Heart left ventricle (tissue), 13 donors: Measurements from ENCODE around the gene EFCAB5.

Experiments used
- POLR2A ChIP-seq, 2 donors: fragments of 450-650 bp; IDR thresholded peaks; one replicate each; pipeline ENCODE4 v1.6.1; 2017; ENCODE audit warnings: antibody characterized with exemption in 2 of 2, mild to moderate bottlenecking in 2 of 2, moderate library complexity in 2 of 2
- TF ChIP-seq, protein P1 (sequence below), 12 donors: fragments of 200-600 bp; sonication (generic) in 4 of 12; IDR thresholded peaks; one replicate each; pipeline versions ENCODE4 v1.5.0 to v1.8.0; 2018 to 2022; ENCODE audit warnings: antibody characterized with exemption in 12 of 12, mild to moderate bottlenecking in 5 of 12
- donor health status: ischemic (EF 13 %, LVEDD 7.1; RV severe dilation, severe dysfunction).
- donor health status: DM: no; HTN: yes; CAD: no.
- donor health status: DM: no; HTN: no; CAD: no.
- donor health status: ischemic (EF 25% LVEDD 6.9; RV normal size, moderate dysfunction).
- donor health status: ischemic (EF 25% LVEDD 5.7; RV mildly dilated, moderate dysfunction).
- donor health status: ischemic (EF 35%, LVEDD 5.7; RV mildly dilated, moderate dysfunction).
- donor health status: nonischemic (EF 11% LVEDD 7.7; RV severe dilation, severe dysfunction).
- donor health status: DM: yes; HTN: yes; CAD: no.
- donor health status: PGD.
- donor health status: ischemic (EF 29% LVEDD 5.4; RV normal size, mild dysfunction).
- donor health status: nonischemic (EF 23%, LVEDD 6.1; RV moderate dilation, normal function).

DNA sequence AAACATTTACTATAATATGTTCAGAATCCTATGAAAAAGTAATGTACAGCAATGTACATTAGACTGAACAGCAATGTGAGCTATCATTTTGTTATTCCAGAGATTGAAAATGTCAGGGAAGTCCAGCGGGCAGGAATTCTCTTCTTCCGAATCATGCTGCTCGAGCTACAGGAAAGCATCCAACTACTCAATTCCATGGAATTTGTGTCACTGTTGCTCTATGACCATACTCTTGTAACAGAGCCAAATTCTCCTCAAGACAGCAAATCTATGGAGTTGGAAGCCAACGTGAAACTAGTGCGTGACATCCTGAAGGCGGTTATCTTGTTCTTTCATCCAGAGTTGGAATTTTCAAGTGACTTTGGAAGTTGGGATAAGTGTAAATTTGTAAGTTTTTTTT is 150.3 kb downstream of the EFCAB5 start:
- TF ChIP-seq, protein P1, sequence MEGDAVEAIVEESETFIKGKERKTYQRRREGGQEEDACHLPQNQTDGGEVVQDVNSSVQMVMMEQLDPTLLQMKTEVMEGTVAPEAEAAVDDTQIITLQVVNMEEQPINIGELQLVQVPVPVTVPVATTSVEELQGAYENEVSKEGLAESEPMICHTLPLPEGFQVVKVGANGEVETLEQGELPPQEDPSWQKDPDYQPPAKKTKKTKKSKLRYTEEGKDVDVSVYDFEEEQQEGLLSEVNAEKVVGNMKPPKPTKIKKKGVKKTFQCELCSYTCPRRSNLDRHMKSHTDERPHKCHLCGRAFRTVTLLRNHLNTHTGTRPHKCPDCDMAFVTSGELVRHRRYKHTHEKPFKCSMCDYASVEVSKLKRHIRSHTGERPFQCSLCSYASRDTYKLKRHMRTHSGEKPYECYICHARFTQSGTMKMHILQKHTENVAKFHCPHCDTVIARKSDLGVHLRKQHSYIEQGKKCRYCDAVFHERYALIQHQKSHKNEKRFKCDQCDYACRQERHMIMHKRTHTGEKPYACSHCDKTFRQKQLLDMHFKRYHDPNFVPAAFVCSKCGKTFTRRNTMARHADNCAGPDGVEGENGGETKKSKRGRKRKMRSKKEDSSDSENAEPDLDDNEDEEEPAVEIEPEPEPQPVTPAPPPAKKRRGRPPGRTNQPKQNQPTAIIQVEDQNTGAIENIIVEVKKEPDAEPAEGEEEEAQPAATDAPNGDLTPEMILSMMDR (IDR thresholded peaks at IDR 0.05): no peak
- TF ChIP-seq POLR2A (IDR thresholded peaks at IDR 0.05): no peak
